Upper lobe of left lung (tissue), 4 donors: Measurements from ENCODE around the gene KCNJ16.

Experiments used
- POLR2AphosphoS5 ChIP-seq, 2 donors: sonication (generic); formaldehyde crosslinking; IDR thresholded peaks; one replicate each; pipeline ENCODE4 v1.5.1; 2017; ENCODE audit warnings: antibody characterized with exemption in 2 of 2
- TF ChIP-seq, protein P1 (sequence below), 6 experiments: fragments of 450-650 bp in 4 of 6; fragments of 200-600 bp in 2 of 6; sonication (generic) in 2 of 6; IDR thresholded peaks; one replicate each; pipeline ENCODE4 v1.5.1; 2016 to 2019; ENCODE audit warnings: antibody characterized with exemption in 6 of 6

GRCh38 chr17:70050931-70051330 lies 24.1 kb upstream of the KCNJ16 start:
- TF ChIP-seq, protein P1, sequence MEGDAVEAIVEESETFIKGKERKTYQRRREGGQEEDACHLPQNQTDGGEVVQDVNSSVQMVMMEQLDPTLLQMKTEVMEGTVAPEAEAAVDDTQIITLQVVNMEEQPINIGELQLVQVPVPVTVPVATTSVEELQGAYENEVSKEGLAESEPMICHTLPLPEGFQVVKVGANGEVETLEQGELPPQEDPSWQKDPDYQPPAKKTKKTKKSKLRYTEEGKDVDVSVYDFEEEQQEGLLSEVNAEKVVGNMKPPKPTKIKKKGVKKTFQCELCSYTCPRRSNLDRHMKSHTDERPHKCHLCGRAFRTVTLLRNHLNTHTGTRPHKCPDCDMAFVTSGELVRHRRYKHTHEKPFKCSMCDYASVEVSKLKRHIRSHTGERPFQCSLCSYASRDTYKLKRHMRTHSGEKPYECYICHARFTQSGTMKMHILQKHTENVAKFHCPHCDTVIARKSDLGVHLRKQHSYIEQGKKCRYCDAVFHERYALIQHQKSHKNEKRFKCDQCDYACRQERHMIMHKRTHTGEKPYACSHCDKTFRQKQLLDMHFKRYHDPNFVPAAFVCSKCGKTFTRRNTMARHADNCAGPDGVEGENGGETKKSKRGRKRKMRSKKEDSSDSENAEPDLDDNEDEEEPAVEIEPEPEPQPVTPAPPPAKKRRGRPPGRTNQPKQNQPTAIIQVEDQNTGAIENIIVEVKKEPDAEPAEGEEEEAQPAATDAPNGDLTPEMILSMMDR (IDR thresholded peaks at IDR 0.05) = no peak
- no peak for TF ChIP-seq POLR2AphosphoS5 (IDR thresholded peaks at IDR 0.05)
